Measurements from ENCODE around the gene DENND5A.

GRCh38 chr11:9143721-9144120 is 121.4 kb downstream of the DENND5A start:
- no peak for TF ChIP-seq CTCF (IDR thresholded peaks at IDR 0.05)
- no peak for TF ChIP-seq POLR2A (IDR thresholded peaks at IDR 0.05)
- TF ChIP-seq EP300 (IDR thresholded peaks at IDR 0.05) = no peak
